CD4-positive, CD25-positive, alpha-beta regulatory T cell (primary cell): ENCODE measurements around the gene CYP4F22. TPM values are rescaled to one million over a fixed set of nuclear protein-coding genes. Genes with fewer than 3 reads are reported as not detected.

ENCODE experiments used
- ATAC-seq, 2 donors: fragments of 150-1000 bp; cut with Tn5 transposase; one replicate each; pipeline ENCODE4 v1.10.0; 2021; ENCODE audit warnings: low read depth in 2 of 2, moderate number of reproducible peaks in 2 of 2, moderate library complexity in 1 of 2
- DNase-seq, 3 donors: peaks; one replicate each; pipeline versions ENCODE4 v3.0.0 to v3.0.0-alpha.2; 2012 to 2022; ENCODE audit warnings: mixed read lengths in 1 of 3
- H3K27ac ChIP-seq: one replicate; pipeline ENCODE4 v1.7.0; 2013; ENCODE audit warnings: mild to moderate bottlenecking, low read length; ENCODE audit not compliant: insufficient read depth, poor library complexity, severe bottlenecking
- H3K27me3 ChIP-seq: one replicate; pipeline ENCODE4 v1.7.0; 2013; ENCODE audit warnings: low read length; ENCODE audit not compliant: control insufficient read depth, insufficient read depth
- H3K36me3 ChIP-seq: one replicate; pipeline ENCODE4 v1.7.0; 2013; ENCODE audit warnings: mild to moderate bottlenecking, low read length, moderate library complexity; ENCODE audit not compliant: control insufficient read depth, insufficient read depth
- H3K4me1 ChIP-seq: 2 replicates; pipeline ENCODE4 v1.7.0; 2013; ENCODE audit warnings: mild to moderate bottlenecking, low read length; ENCODE audit not compliant: insufficient read depth, control insufficient read depth, poor library complexity, severe bottlenecking
- H3K4me3 ChIP-seq: one replicate; pipeline ENCODE4 v1.7.0; 2013; ENCODE audit warnings: low read depth, mild to moderate bottlenecking, low read length, moderate library complexity
- H3K9me3 ChIP-seq, 2 experiments: 1 replicate in 1 of 2; 2 replicates in 1 of 2; pipeline ENCODE4 v1.7.0; 2013; ENCODE audit warnings: low read length in 2 of 2, mild to moderate bottlenecking in 1 of 2, moderate library complexity in 1 of 2; ENCODE audit not compliant: control insufficient read depth in 2 of 2
- H3K27ac Mint-ChIP-seq, 3 donors: one replicate each; pipeline ENCODE4 v1.8.0; 2020 to 2022; ENCODE audit warnings: mild to moderate bottlenecking in 3 of 3, mixed read lengths in 3 of 3, moderate library complexity in 2 of 3
- H3K27me3 Mint-ChIP-seq: one replicate; pipeline ENCODE4 v1.8.0; 2022; ENCODE audit warnings: mild to moderate bottlenecking, mixed read lengths
- H3K36me3 Mint-ChIP-seq: one replicate; pipeline ENCODE4 v1.8.0; 2020; ENCODE audit warnings: mixed read lengths
- H3K4me1 Mint-ChIP-seq, 4 donors: one replicate each; pipeline ENCODE4 v1.8.0; 2020 to 2022; ENCODE audit warnings: mixed read lengths in 4 of 4, mild to moderate bottlenecking in 1 of 4
- H3K4me3 Mint-ChIP-seq, 4 donors: one replicate each; pipeline ENCODE4 v1.8.0; 2020 to 2022; ENCODE audit warnings: mild to moderate bottlenecking in 4 of 4, mixed read lengths in 4 of 4, moderate library complexity in 3 of 4
- H3K9me3 Mint-ChIP-seq, 7 donors: one replicate each; pipeline ENCODE4 v1.8.0; 2020 to 2022; ENCODE audit warnings: mixed read lengths in 7 of 7, mild to moderate bottlenecking in 3 of 7, moderate library complexity in 2 of 7
- polyA plus RNA-seq, 4 donors: library from polyadenylated mRNA; unstranded; fragments of 300-500 nt; fragmentation: Illumina TruSeq; gene quantifications; one replicate each; pipeline ENCODE4 v1.2.3, GENCODE V29; 2021
- total RNA-seq: library from RNA; stranded (reverse); gene quantifications from one replicate; pipeline ENCODE4 v1.2.3, GENCODE V29; 2022

CYP4F22 gene
- total and polyA plus RNA-seq, 5 donors from 2014 or later = 0.06 to 0.54 (median 0.21) TPM; not detected in 2

- H3K27ac Mint-ChIP-seq = no peak overlapping the region
- peaks cover 17% of the 10 kb centered on the region for H3K27me3 Mint-ChIP-seq
- Histone ChIP-seq H3K9me3 (no peaks in the 10 kb centered on the region), H3K27ac (no peak overlapping the region), H3K4me1 (no peaks in the 10 kb centered on the region), H3K4me3 (no peak overlapping the region), H3K36me3 (no peaks in the 10 kb centered on the region), H3K27me3 (no peaks in the 10 kb centered on the region)
- peaks cover 0 to 6% (median 1%) of the 10 kb centered on the region in 4 donors for H3K4me1 Mint-ChIP-seq
- DNase-seq (no peak), ATAC-seq (no peak)
- H3K9me3 Mint-ChIP-seq = peaks cover 0 to 3% (median 0%) of the 10 kb centered on the region in 7 donors
- no peak overlapping the region for H3K4me3 Mint-ChIP-seq
- H3K36me3 Mint-ChIP-seq = peaks cover 3% of the 10 kb centered on the region
Measured at GRCh38 chr19:15540435-15540834, 32.1 kb downstream of the CYP4F22 start.

DNA sequence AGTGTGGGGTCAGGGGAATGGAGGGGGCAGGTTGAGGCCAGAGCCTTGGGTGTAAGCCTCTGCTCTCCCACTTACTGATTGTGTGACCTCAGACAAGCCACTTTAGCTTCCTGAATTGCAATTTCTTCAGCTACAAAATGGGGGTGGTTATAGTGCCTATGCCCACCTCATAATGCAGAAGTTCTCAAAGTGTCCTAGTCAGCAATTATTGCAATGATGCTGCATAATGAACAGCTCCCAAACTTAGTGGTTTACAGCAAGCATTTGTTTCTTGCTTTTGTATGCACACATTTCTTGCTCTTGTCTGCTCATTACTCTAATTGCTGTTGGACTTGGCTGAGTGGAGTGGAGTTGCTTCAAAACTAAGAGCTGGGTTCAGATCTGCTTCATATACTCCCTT, 36.0 kb downstream of the CYP4F22 start:
- ATAC-seq (no peak), DNase-seq (no peak)
- Mint-ChIP-seq H3K36me3 (no peaks in the 10 kb centered on the region), H3K27me3 (peaks cover 4% of the 10 kb centered on the region), H3K4me3 (no peak overlapping the region), H3K9me3 (peaks cover 0 to 2% (median 0%) of the 10 kb centered on the region in 7 donors), H3K27ac (no peak overlapping the region), H3K4me1 (no peaks in the 10 kb centered on the region)
- Histone ChIP-seq H3K27ac (no peak overlapping the region), H3K36me3 (no peaks in the 10 kb centered on the region), H3K4me3 (no peak overlapping the region), H3K9me3 (no peaks in the 10 kb centered on the region), H3K27me3 (no peaks in the 10 kb centered on the region), H3K4me1 (no peaks in the 10 kb centered on the region)

DNA sequence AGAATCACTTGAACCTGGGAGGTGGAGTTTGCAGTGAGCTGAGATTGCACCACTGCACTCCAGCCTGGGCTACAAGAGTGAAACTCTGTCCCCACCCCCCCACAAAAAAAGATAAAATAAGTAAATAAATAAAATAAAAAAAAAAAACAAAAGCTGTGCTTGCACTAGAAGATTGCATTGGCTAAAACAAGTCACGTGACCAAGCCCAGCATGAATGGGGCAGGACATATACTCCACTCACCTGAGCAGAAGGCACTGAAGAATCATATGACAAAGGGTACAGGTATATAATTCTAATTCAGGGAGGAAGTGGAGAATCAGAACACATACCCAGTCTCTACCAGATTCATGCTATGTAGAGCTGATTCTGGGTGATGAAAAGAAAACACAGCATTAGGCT, 36.6 kb downstream of the CYP4F22 start:
- Mint-ChIP-seq H3K27ac (no peak overlapping the region), H3K4me3 (no peak overlapping the region), H3K36me3 (no peaks in the 10 kb centered on the region), H3K9me3 (peaks cover 0 to 2% (median 0%) of the 10 kb centered on the region in 7 donors), H3K27me3 (peaks cover 1% of the 10 kb centered on the region), H3K4me1 (peaks cover 0 to under 1% (median 0%) of the 10 kb centered on the region in 4 donors)
- no peaks in the 10 kb centered on the region for H3K4me1 ChIP-seq
- H3K27me3 ChIP-seq = no peaks in the 10 kb centered on the region
- H3K9me3 ChIP-seq = no peaks in the 10 kb centered on the region
- H3K36me3 ChIP-seq = no peaks in the 10 kb centered on the region
- H3K27ac ChIP-seq = no peak overlapping the region
- no peak overlapping the region for H3K4me3 ChIP-seq
- DNase-seq = no peak
- no peak for ATAC-seq

GRCh38 chr19:15548648-15549047, 40.3 kb downstream of the CYP4F22 start:
- Histone ChIP-seq H3K4me1 (peaks cover 7% of the 10 kb centered on the region), H3K27ac (no peak overlapping the region), H3K27me3 (no peaks in the 10 kb centered on the region), H3K4me3 (no peak overlapping the region), H3K9me3 (no peaks in the 10 kb centered on the region), H3K36me3 (no peaks in the 10 kb centered on the region)
- Mint-ChIP-seq H3K4me1 (peaks cover 0 to 16% (median 0%) of the 10 kb centered on the region in 4 donors), H3K36me3 (no peaks in the 10 kb centered on the region), H3K9me3 (peaks cover 0 to 2% (median 0%) of the 10 kb centered on the region in 7 donors), H3K27me3 (peaks cover 4% of the 10 kb centered on the region), H3K27ac (peak overlapping the region in 1 of 3 donors; percentile 54), H3K4me3 (peak overlapping the region in 1 of 4 donors; percentile 63)
- ATAC-seq (no peak), DNase-seq (no peak)

- no peak overlapping the region for H3K4me3 ChIP-seq
- Mint-ChIP-seq H3K4me1 (peaks cover 0 to 19% (median 0%) of the 10 kb centered on the region in 4 donors), H3K27ac (no peak overlapping the region), H3K4me3 (peak overlapping the region in 2 of 4 donors; percentile 83 to 87), H3K9me3 (peaks cover 0 to 2% (median 0%) of the 10 kb centered on the region in 7 donors), H3K36me3 (no peaks in the 10 kb centered on the region), H3K27me3 (peaks cover 4% of the 10 kb centered on the region)
- H3K9me3 ChIP-seq = no peaks in the 10 kb centered on the region
- ATAC-seq (no peak), DNase-seq (no peak)
- H3K4me1 ChIP-seq = peaks cover 7% of the 10 kb centered on the region
- H3K36me3 ChIP-seq = no peaks in the 10 kb centered on the region
- H3K27ac ChIP-seq = no peak overlapping the region
- no peaks in the 10 kb centered on the region for H3K27me3 ChIP-seq
Measured at GRCh38 chr19:15549581-15549980, 41.3 kb downstream of the CYP4F22 start.

- ATAC-seq (no peak), DNase-seq (no peak)
- Histone ChIP-seq H3K4me3 (no peak overlapping the region), H3K9me3 (no peaks in the 10 kb centered on the region), H3K36me3 (no peaks in the 10 kb centered on the region), H3K27ac (no peak overlapping the region), H3K27me3 (no peaks in the 10 kb centered on the region), H3K4me1 (peaks cover 9% of the 10 kb centered on the region)
- peak overlapping the region; percentile 70 to 90 (median 80) for H3K4me3 Mint-ChIP-seq
- H3K27me3 Mint-ChIP-seq = peaks cover 4% of the 10 kb centered on the region
- peak overlapping the region in 1 of 3 donors; percentile 83 for H3K27ac Mint-ChIP-seq
- H3K36me3 Mint-ChIP-seq = no peaks in the 10 kb centered on the region
- peaks cover 0 to 23% (median 0%) of the 10 kb centered on the region in 4 donors for H3K4me1 Mint-ChIP-seq
- peaks cover 0 to 2% (median 0%) of the 10 kb centered on the region in 7 donors for H3K9me3 Mint-ChIP-seq
Measured at GRCh38 chr19:15550273-15550672, 41.9 kb downstream of the CYP4F22 start.

GRCh38 chr19:15550929-15551292, 42.6 kb downstream of the CYP4F22 start:
- Mint-ChIP-seq H3K36me3 (no peaks in the 10 kb centered on the region), H3K27me3 (peaks cover 4% of the 10 kb centered on the region), H3K27ac (peak overlapping the region; percentile 60 to 86 (median 83)), H3K4me3 (peak overlapping the region; percentile 66 to 90 (median 87)), H3K4me1 (peaks cover 0 to 29% (median 4%) of the 10 kb centered on the region in 4 donors), H3K9me3 (peaks cover 0 to 2% (median 0%) of the 10 kb centered on the region in 7 donors)
- Histone ChIP-seq H3K36me3 (no peaks in the 10 kb centered on the region), H3K4me1 (peaks cover 15% of the 10 kb centered on the region), H3K9me3 (no peaks in the 10 kb centered on the region), H3K27me3 (no peaks in the 10 kb centered on the region), H3K27ac (peak overlapping the region; percentile 55), H3K4me3 (peak overlapping the region; percentile 73)
- DNase-seq = no peak
- ATAC-seq = no peak
